HG02870 (cell line): ENCODE measurements around the gene STAMBPL1.

ENCODE experiments used
- ATAC-seq: cut with Tn5 transposase; IDR thresholded peaks from one replicate; pipeline ENCODE4 v1.9.1; 2021; ENCODE audit warnings: mild to moderate bottlenecking, moderate library complexity; ENCODE audit not compliant: unreplicated experiment

Gene STAMBPL1

DNA sequence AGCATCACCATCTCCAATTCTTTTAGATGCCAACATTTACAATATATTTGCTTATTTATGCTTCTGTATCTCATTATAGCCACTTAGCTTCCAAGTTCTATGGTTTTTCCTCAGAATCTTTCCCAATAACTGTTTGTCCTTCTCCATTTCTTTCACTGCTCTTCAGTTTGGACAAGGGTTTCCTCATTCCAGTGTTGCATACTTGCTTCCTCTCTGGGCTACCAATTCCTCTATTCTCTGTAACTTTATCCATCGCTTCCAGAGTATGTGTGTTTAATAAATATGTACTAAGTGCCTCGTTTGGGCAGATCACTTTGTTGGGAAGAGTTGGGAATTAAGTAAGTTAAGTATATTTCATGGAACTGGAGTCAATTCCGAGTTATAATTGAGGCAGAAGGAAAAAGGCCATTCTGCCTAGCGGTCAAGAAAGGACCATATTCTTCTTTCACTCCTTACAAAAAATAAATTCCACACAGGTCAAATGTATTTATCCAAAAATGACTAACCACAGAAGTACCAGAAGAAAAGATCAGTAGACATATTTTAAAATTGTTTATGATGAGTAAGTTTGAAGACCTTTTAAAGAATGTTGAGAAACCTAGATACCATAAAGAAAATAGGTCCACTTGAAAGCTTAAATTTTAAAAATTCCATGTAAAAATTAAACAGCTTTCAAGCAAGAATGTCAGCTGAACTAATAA, 10.8 kb downstream of the STAMBPL1 start:
- ATAC-seq: no peak

DNA sequence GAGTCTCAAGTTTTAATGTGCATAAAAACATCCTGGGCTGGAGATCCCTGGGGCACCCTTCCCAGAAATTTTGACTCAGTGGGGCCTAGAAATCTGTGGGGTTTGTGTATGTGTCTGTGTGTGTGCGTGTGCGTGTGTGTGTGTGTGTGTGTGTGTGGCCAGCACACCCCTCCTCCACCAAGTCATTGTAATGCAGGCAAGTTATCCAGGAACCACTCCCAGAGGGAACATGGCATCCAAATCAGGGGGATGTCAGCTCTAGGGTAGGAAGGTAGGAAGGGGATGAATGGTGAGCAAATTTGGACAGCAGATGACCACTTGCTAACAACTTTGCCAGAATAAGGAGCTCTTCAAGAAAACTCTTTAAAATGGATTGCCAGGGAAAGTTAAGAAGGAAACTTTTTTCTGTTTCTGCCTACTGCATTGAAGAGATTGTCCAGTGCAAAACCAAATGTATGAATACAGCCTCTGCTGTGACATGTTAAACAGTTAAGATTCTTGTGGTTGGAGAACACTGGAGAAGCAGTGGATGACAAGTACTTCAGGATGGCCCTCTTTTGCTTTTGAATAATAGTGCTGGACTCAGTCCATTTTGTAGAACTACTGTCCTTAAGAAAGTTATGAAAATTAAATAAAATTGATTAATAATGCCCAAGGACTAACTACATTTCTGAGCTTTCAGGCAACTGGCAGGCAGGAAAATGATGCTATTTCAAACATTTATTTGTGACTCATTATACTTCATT, 12.3 kb downstream of the STAMBPL1 start:
- no peak for ATAC-seq

DNA sequence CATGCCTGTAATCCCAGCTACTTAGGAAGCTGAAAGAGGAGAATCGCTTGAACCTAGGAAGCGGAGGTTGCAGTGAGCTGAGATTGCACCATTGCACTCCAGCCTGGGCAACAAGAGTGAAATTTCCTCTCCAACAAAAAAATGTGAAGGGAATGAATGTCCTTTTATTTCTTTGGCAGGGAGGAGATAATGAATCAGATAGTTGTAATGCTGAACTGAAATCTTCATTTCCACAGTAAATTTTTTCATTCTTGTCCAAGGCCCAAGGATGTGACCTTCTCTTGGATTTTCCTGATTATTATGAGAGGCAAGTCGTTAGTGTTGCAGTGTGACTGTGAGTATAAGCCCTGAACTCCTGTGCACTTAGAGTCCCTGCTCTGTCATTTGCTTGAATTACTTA, 13.6 kb downstream of the STAMBPL1 start:
- no peak for ATAC-seq

DNA sequence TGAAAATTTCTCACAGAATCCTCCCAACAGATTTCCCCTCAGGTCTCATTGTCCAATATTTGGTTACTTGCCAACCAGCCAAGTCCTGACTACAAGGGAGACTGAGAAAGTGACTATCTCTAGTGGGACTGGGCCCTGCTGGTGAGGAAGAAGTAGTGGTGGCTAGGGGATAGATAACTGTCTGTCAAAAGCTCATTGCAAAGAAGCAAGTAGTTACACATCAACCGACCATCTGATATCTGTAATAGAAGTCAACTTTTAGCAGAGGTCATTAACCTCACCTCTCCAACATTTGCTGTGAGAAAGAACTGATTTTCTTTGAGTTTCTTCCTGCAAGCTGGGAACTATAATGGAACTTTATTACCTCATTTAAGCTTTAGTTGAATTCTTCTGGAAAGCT, 15.2 kb downstream of the STAMBPL1 start:
- ATAC-seq: no peak

DNA sequence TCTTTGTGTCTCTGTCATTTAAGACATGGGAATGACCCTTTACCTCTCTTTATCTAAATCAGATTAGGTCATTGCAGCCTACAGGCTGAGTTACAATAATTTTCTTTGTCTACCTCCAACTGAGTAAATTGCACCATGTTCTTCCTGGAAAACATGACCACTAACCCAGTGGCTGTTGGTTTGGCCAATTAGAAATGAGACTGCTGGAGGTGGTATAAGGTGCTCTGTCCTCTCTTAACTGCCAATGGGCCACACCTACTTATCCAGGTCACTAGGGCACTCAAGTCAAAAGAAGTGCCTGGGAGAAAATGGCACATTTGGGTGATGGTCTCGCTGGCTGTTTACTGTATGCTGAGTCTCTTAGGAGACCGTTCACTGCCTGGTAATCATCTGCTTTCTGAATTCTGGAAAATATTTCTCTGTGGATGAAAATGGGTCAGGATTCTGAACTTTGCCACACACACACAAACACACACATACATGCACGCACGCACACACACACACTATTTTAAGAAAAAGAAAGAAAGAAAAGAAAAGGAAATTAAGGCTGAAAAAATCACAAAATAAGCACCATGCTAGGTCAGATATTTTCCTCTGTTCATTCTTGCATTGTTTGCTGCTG, 16.4 kb downstream of the STAMBPL1 start:
- no peak for ATAC-seq

DNA sequence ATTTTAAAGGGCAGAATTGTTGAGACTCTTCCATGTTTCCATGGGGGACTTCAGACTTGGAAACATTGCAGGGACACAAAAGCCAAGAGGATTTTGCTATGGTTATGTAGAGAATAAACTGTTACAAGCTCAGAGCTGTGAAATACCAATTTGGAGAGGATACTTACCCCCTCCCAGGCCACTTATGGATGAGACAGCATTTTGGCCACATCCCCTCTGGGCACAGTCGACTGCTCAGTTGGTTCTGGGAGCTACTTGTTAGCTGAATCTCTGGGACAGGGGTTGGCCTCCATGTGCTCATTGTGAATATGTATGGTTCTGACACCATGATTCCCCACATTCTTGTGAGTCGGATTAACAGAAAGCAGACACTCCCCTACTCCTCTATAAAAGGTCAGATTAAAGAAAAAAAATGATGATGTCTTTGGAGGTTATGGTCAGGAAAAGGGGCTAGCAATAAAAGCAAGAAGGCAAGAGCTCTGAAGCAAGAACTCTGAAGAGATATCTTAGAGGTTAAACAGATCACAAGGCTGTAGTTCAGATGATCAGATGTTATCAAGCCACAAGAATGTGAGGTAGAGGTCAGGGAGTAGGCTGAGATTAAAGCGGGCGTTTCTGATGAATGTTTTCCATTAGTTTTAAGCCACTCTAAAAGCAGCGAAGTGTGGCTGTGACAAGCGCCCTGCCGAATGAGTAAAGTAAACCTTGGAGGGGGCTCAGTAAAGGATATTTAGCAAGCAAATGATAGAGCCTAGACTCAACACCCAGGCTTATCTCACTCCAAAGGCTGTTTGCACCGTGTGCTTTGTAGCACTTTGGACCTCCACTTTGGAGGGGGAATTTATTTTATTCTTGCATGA, 17.2 kb downstream of the STAMBPL1 start:
- ATAC-seq: no peak

DNA sequence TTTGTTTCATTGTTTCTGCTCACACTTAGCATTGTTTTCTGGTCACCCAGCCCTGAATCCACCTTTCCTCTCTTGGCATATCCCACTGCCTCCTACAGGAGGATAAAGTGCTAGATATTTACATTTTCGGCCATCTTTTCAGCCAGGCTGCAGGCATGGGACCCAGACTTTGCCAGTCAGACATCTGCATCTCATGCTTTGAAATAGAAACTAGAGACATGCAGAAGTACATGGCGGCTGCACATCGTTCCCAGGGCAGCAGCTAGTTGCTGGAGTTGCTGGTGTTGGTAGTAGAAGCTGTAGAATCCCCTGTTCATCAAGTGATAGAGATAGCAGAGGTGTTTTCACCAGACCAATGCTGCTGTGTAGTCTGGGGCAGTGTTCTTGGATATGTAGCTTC, 18.7 kb downstream of the STAMBPL1 start:
- ATAC-seq: no peak

DNA sequence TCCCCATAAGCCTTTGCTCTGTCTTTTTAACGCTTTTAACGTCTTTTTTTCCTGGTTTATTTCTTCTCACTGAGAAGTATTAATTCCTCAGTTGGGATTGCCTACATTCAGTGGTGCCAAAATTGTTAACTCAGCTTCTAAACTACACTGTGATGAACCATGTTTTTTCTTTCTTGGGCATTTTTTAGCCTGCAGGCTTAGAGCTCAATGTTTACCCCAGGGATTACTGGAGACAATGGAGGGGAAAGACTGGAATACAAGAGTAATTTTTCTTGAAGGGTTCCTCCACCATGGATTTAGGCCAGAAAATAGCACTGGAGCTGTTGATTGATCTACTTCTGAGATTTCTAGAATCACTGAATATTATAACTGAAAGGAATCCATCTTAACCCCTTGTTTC, 19.8 kb downstream of the STAMBPL1 start:
- ATAC-seq: no peak

DNA sequence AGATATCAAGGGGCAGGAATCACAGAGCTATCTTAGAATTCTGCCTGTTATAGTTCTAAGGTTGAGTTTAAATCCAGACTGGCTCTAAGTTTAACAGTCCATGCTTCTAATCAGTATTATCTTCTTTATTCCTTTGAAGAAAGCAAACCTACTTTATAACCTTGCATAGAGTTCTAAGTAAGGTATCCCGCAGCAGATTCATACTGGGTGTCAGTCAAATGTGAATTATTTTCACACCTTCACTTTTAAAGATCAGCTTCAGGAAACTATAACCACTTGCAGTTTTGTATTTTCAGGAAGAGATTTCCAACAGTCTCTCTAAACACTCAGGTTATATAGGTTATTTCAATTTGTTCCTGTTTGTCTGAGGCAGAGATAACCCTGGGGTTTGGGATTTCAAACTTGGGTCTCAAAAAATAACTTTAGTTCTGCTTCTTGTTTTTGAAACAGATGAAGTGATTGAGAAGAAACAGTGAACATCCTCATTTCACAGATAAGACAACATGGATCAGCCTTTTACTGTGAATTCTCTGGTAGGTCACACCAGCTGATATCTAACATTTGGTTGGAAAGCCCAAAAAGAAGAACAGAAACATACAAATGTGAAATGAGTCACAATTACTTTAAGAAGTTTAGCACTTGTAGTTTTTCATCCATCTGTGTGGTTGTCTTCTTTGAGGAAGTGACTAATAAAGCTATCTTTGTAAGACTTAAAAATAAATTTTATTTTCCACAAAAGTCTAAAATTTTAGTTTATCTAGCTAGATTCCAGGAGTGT, 21.4 kb downstream of the STAMBPL1 start:
- ATAC-seq: peak; percentile 78

DNA sequence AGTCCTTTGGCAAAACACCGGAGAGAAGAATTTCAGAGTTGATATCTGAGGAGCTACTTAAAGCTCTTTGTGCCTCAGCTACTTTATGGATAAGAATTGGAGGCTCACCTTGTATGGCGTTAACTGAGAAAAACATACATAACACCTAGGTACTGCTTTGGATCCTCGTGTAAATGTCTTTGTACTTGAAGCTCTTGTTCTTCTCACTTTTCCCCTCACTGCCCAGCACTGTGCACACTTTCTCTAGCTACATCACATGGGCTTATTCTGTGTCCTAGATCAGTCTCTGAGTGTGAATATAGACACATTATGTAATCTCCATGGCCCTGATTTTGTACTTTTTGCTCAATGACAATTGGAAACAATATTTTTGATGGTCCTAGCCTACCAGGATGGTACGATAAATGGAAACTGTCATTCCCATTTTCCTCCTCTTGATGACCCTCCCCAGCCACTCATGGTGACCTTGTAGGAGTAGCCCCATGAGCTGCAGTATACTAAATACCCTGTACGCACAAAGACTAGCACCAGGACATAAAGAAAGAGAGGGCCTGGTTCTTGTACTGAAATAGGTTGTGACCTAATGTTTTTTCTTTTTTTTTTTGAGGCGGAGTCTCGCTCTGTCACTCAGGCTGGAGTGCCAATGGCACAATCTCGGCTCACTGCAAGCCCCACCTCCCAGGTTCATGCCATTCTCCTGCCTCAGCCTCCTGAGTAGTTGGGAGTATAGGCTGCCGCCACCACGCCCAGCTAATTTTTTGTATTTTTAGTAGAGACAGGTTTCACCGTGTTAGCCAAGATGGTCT, 22.1 kb downstream of the STAMBPL1 start:
- ATAC-seq: peak; percentile 26

DNA sequence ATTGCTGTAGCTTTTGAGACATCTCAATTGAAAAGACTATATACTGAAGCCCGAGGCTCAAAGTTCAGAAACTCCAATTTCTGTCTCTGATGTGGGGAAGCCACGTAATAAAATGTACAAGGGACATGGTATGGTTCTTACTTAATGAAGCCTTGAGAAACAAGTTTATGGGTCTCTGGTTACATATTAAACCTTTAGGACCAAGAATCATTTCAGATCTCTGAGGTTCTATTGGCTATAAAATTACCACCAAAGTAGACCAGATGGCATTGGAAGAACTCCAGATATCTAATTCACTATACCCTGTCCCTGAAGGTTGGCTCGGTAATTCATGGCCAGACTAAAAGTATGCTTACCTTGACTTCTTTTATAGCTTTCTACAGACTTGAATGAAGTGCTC, 23.7 kb downstream of the STAMBPL1 start:
- ATAC-seq: no peak

DNA sequence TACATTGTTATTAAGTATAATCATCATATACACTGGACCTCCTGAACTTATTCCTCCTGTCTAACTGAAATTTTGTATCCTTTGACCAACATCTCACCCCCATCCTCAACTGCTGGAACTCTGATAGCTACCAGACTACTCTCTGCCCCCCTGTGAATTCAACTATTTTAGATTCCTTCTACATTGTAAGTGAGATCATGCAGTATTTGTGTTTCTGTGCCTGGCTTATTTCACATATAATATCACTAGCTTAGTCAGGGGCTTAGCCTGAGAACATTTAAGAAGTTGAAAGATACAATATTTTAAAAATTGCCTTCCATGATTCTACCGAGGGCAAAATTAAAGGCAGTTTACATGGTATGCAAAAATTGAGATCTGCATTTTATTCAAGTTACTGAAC, 26.9 kb downstream of the STAMBPL1 start:
- no peak for ATAC-seq

DNA sequence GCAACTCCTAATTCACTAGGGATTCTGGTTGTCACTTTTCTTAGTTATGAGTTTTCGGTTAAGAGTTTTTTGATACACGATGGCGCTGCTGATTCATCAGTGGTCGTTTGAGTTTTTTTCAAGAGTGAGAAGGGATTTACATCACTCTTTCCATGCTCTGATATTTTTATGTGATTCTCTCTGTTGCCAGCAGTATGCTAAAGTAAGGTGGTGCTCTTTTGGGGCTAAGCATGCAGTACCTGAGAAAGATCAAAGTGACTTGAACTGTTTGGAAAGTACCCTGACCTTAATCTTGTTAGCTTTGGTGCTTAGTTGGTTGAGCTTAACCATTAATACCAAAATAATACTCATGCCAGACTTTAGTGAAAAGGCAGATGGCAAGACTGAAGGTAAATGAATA, 28.1 kb downstream of the STAMBPL1 start:
- ATAC-seq: no peak

DNA sequence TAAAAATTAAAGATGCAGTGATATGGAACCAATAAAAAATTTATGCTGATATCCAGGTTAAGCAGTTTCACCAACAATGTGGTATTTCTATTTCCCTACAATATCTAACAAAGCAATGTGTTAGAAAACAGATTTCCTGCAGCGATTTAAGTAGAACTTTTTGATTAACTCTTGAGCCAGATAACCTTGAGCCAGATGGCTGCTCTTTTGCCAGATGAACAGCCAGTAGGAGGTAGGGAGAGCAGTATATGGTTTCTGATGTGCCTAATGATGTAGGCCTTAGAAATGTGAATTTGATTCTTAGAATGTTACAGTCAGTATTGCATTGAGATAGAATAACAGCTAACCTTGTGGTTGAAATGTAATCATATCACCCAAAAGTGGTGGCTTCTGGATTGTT, 31.1 kb downstream of the STAMBPL1 start:
- ATAC-seq: no peak

DNA sequence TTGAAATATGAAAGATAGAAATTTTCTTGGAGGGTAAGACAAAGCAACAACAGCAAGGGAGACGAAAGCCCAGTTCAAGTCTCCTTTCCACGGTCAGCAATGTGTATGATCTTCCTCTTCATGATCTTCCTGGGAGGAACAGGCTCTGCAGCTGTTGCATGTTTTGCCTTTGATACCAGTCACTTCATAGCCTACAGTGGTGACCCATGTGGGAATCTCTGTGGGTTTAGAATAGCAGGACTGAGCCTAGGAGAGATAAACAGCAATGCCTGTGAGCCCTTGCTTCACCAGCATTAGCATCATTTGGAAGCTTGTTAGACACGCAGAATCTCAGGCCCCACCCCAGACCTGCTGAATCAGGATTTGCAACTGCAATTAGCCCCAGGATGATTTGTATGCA, 31.8 kb downstream of the STAMBPL1 start:
- no peak for ATAC-seq

DNA sequence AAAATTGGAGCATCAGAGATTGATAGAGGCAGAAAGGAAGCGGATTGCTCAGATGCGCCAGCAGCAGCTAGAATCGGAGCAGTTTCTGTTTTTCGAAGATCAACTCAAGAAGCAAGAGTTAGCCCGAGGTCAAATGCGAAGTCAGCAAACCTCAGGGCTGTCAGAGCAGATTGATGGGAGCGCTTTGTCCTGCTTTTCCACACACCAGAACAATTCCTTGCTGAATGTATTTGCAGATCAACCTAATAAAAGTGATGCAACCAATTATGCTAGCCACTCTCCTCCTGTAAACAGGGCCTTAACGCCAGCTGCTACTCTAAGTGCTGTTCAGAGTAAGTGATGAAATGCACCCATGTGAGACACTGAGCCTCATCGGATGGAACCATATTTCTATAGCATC, 33.1 kb downstream of the STAMBPL1 start:
- ATAC-seq: no peak

DNA sequence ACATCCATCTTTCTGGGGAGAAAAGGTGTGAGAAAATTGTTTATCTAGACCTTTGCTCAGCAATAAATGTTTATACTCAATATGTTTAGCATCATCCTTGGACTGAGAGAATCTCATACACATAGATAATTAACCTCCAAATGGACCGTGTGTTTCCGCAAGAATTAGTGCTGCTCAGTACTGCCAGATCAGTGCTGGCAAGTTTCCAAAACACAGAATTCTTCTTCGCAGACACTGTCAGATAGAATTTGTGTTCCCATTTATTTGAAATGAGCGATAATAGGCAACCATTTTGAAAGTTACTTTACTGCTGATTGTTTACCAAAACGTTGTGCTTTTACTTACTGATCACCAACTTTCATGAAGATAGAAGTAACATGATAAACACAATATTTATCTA, 33.7 kb downstream of the STAMBPL1 start:
- ATAC-seq: no peak

DNA sequence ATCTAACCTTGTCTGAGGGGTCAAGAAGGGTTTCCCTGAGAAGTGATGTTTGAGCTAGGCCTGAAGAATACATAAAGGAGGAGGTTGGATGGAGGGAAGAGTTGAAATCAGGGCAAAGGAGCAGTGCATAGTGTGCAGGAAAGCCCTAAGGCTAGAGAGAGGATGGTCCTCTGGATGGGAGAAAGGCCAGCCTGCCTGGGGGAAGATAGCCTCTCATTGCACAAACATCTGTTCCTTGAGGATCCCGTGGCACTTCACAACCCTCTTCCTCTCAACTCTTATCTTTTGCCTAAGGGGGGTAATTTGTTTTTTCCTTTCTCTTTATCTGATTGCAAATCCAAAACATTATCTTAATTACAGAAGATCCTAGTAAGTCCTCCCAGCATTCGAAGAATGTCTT, 35.7 kb downstream of the STAMBPL1 start:
- no peak for ATAC-seq

DNA sequence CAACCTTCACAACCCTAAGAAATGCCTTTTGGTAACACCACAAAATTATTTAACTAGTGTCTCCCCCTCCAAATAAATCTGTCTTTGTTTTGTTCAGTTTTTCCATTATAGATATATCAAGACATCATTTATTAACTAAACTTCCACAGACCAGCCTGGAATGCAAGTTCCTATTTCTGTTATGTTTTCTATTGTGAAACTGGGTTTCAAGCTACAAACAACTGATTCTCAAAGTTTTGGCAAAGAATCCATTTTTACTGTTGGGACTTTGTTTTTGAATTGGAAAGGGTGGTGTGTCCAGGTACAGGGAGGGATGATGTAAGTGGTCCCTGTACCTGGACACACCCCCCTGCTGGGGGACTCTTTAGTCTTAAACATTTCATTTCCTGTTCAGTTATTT, 36.2 kb downstream of the STAMBPL1 start:
- no peak for ATAC-seq

DNA sequence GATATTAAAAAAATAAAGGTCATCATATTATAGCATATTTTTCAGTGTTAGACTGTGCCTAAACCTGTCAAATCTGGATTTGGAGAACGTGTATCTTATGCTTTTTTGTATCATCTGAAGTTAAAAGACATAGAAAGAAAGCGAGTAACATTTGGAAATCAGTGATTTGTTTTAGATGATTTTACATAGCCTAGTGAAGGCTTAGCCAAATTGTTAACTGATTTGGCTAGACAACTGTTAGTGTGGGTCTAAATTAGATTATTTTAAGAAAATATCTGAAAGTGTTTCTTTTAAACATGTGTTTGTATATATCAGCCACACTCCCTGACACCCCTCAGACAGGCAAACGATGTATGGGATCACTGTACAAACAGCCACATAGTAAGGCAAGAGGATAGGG, 36.9 kb downstream of the STAMBPL1 start:
- ATAC-seq: no peak
